LHCN-M2 (cell line): ENCODE results near the gene KCNIP1. TPM values are rescaled to one million over a fixed set of nuclear protein-coding genes. Genes with fewer than 3 reads are reported as not detected.

ENCODE experiments used
- DNase-seq: peaks from one replicate; pipeline ENCODE4 v3.0.0-alpha.2; 2012; ENCODE audit warnings: low read depth
- total RNA-seq: library from RNA; depleted of rRNA; stranded (reverse); fragments of >200 nt; gene quantifications from 2 replicates; pipeline ENCODE4 v1.2.3, GENCODE V29; 2014

The KCNIP1 gene
- total RNA-seq, 1 experiment from 2014 or later = not detected

GRCh38 chr5:170704417-170705192 is 200.8 kb downstream of the KCNIP1 start:
- no peak for DNase-seq

GRCh38 chr5:170709640-170710039 is 205.8 kb downstream of the KCNIP1 start:
- no peak for DNase-seq

- no peak for DNase-seq
These were observed 207.5 kb downstream of the KCNIP1 start for GRCh38 chr5:170711300-170711699.

GRCh38 chr5:170715141-170715540 is 211.3 kb downstream of the KCNIP1 start:
- DNase-seq = no peak

GRCh38 chr5:170716396-170716795 is 212.6 kb downstream of the KCNIP1 start:
- DNase-seq = no peak

GRCh38 chr5:170719551-170719950 is 215.7 kb downstream of the KCNIP1 start:
- DNase-seq = no peak

- no peak for DNase-seq
These were observed 216.4 kb downstream of the KCNIP1 start for GRCh38 chr5:170720179-170720578.

GRCh38 chr5:170720984-170721383 is 217.2 kb downstream of the KCNIP1 start:
- no peak for DNase-seq

DNA sequence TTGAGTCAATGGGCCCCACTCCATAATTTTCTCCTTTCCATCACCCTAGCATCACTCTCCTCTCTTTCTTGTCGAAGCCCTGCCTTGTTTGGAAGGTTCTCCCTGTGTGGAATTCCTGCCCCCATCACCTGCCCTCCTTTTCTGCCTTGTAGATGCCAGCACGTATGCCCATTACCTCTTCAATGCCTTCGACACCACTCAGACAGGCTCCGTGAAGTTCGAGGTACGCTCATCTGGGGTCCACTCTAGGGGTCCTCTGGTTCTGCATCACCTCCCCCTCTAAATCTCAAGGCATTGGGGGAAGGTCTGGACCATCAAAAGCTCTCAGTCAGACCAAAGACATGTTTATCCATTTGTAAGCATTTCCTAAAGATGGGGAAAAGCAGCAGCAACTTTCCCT is 217.9 kb downstream of the KCNIP1 start:
- no peak for DNase-seq

- DNase-seq = no peak
These were observed 218.5 kb downstream of the KCNIP1 start for GRCh38 chr5:170722316-170722715.

DNA sequence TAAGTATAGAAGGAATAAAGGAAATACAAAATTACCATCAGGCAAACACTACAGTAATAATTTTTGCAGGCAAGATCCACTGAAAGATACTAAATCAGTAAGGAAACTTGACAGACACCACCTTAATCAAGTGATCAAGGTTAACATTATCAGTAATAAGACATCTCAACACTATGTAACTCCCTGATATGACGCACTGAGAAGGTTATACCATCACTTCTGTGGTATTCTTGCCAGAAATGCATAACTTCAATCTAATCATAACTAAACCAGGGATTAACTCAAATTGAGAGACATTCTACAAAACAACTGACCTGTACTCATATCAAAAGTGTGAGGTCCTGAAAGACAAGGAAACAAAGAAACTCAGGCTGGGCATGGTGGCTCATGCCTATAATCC is 227.2 kb downstream of the KCNIP1 start:
- DNase-seq = no peak

- DNase-seq = no peak
These were observed 228.9 kb downstream of the KCNIP1 start for GRCh38 chr5:170732685-170733084.

GRCh38 chr5:170736966-170737365 is 233.1 kb downstream of the KCNIP1 start:
- DNase-seq = no peak

DNA sequence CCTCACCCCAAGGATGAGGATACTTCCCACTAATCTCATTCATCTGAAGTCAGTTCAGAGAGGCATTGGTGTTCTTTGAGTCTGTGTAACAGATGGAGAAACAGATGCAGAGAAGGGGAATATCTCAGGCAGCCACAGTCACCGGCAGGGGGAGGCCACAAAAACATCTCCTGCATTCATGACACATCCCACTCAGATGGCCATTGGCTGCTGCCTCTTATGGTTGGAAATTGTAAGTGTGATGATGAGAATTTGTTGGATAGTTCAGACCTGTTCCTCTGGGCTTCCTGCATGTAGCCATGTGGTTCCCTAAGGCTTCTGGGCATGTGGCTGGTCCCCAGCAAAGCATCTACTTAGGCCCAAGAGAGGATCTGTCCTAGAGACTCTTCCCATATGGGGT is 233.8 kb downstream of the KCNIP1 start:
- no peak for DNase-seq

DNA sequence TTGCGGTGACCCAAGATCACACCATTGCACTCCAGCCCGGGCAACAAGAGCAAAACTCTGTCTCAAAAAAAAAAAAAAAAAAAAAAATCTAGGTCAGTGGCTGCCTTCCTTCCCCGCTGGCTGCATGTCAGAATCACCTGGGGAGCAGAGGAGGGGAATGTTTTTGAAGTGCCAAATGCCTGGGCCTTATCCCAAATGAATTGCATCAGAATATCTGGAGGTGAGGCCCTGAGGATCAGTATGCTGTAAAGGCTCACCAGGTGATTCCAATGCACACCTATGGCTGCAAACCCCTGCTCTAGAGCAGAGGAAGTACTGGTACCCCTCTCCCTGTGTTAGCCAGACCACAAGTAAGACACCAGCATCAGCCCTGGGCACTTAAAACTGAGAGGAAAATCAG is 235.0 kb downstream of the KCNIP1 start:
- no peak for DNase-seq

DNA sequence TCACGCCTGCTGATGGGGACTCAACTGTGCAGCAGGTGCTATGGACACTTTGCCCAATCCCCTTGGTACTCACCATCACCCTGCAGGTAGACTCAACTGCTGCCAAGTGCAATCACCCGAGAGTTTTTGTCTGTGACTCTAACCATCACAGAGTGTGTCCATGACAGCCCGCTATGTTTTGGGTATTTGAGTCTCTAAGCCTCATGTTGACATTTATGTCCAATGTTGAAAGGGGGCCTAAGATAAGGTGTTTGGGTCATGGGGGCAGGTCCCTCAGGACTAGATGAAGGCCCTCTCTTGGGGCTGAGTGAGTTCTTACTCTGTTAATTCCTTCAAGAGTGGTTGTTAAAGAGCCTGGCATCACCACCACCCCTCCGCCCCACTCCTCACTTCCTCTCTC is 235.6 kb downstream of the KCNIP1 start:
- no peak for DNase-seq

DNA sequence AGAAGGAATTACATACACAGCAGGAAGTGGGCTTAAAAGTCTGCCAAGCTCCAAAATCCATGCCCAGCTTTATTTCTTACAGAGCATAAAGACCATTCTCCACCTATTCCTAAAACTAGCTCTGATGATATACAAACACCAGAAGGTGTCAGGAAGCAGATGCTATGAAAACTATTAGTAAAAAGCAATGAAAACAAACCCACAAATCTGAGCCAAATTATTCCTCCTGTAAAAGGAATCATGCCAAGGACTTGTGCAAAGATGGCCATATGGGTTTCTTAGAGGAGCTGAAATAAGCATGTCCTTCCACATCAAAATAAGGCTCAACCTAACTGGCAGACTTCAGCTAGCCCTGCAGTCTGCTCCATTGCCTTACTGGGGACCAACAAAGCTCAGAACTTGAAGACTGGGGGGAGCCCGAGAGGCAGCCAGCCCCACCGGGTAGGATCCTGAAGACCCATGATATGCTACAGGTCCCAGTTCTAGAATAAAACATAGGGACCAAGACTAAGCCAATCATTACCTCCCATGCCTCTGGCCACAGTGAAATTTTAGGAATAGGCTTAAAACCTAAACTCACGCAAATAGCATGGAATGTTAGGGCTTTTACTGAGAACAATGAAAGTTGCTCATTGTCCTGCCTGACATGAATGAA is 236.9 kb downstream of the KCNIP1 start:
- no peak for DNase-seq

DNA sequence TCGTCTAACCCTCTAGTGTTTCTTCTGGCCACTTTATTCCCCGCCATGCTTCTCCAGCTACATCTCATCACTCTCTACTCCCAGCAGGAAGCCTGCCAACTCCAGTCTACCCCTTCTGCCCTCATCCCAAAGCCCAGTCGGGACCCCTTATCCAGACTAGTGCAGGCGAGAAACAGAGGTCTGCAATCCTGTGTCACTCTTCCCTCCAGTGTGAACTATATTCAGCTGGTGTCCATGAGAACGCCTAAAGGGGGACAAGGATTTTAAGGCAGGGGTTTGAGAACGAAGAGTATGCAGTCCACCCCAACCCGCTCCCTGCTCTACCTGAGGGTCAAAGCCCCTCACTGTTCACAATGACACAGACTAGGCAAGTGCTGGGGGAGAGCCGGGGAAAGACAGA is 238.0 kb downstream of the KCNIP1 start:
- no peak for DNase-seq

GRCh38 chr5:170743876-170744212 is 240.0 kb downstream of the KCNIP1 start:
- DNase-seq = no peak

GRCh38 chr5:170745481-170746071 is 241.8 kb downstream of the KCNIP1 start:
- no peak for DNase-seq

GRCh38 chr5:170746075-170746960 is 242.5 kb downstream of the KCNIP1 start:
- DNase-seq = no peak

DNA sequence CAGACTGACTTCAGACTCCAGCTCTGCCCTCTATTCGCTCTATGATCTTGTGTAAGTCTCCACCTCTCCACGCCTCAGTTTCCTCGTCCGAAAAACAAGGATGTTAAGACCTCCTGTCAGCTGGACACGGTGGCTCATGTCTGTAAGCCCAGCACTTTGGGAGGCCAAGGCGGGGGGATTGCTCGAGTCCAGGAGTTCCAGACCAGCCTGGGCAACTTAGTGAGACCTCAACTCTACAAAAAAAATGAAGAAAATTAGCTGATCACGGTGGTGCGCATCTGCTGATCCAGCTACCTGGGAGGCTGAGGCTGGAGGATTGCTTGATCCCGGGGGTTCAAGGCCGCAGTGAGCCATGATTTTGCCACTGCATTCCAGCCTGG is 243.1 kb downstream of the KCNIP1 start:
- no peak for DNase-seq
